A549 (cell line): Measurements from ENCODE around the gene CAPN9.

Source experiments
- CBX8 ChIP-seq: fragments of 200-600 bp; sonication (generic); IDR thresholded peaks from 2 replicates; pipeline ENCODE4 v1.6.1; 2016
- CTCF ChIP-seq: fragments of >200 bp; sonication (Bioruptor Twin); formaldehyde crosslinking; IDR thresholded peaks from 3 replicates; pipeline ENCODE4 v1.5.1; 2016
- ELK1 ChIP-seq: fragments of 150-350 bp; IDR thresholded peaks from 2 replicates; pipeline ENCODE4 v1.6.1; 2014; ENCODE audit warnings: low read depth, mild to moderate bottlenecking, low read length
- POLR2A ChIP-seq: IDR thresholded peaks from 2 replicates; pipeline ENCODE4 v1.6.1; 2012; ENCODE audit warnings: mild to moderate bottlenecking, low read length
- RAD21 ChIP-seq, 2 experiments: fragments of >200 bp in 1 of 2; sonication (Bioruptor Twin) in 1 of 2; formaldehyde crosslinking in 1 of 2; IDR thresholded peaks in 1 of 2; conservative IDR thresholded peaks in 1 of 2; 2 replicates in 1 of 2; 3 replicates in 1 of 2; pipeline ENCODE4 v1.6.1; 2012 to 2018; ENCODE audit warnings: inconsistent platforms in 1 of 2
- RARB ChIP-seq: fragments of 250-450 bp; sonication (Bioruptor Pico); IDR thresholded peaks from 2 replicates; pipeline ENCODE4 v1.8.0; 2021; ENCODE audit warnings: mild to moderate bottlenecking, moderate library complexity
- SMC3 ChIP-seq: fragments of >200 bp; sonication (Bioruptor Twin); formaldehyde crosslinking; IDR thresholded peaks from 3 replicates; pipeline ENCODE4 v1.6.1; 2018; ENCODE audit warnings: inconsistent platforms

DNA sequence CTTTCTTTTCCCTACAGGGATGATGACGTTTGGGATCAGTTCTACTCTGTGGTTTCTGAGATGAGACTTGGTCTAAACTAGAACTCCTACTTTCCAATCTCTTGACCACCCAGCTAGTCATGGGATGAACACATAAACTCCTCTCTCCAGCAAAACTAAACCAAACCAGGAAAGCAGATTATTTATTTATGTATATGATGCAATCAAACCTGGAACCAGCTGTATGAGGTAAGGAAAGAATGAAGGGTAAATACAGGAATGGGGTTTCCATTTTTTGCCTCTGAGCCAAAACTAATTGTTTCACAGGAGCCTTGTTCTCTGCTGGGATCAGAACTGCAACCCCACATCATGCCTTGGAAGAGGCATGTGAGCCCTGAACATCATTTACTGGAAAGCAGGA, 29.9 kb upstream of the CAPN9 start:
- no peak for TF ChIP-seq CTCF
- no peak for TF ChIP-seq ELK1
- TF ChIP-seq POLR2A, result no peak
- TF ChIP-seq RAD21 (conservative IDR thresholded peaks at IDR 0.05 in 1 of 2, IDR thresholded peaks at IDR 0.05 in 1 of 2), result no peak
- no peak for TF ChIP-seq RARB (CRISPR knock-in tag)
- no peak for TF ChIP-seq SMC3
- TF ChIP-seq CBX8, result no peak
